PC-3 (cell line): ENCODE data around the gene CHURC1. TPM values are rescaled to one million over a fixed set of nuclear protein-coding genes. Genes with fewer than 3 reads are reported as not detected.

ENCODE experiments used
- ATAC-seq: fragments of 200-7000 bp; cut with Tn5 transposase; 2 replicates; pipeline ENCODE4 v1.9.1; 2020; ENCODE audit warnings: mild to moderate bottlenecking, moderate library complexity
- BruUV-seq: library from RNA; stranded (reverse); fragments of 400-500 nt; replicated peaks from 2 replicates; lab custom pipeline; 2021; lab: Mats Ljungman, UMichigan
- CTCF ChIA-PET: fragments of 300-600 bp; sonication (Branson Sonifier 250); formaldehyde crosslinking; loops from one replicate; lab custom pipeline; 2022; ENCODE audit warnings: antibody characterized with exemption; lab: Charles Lee
- POLR2A ChIA-PET: fragments of 300-600 bp; sonication (Branson Sonifier 250); formaldehyde crosslinking; loops from one replicate; lab custom pipeline; 2022; ENCODE audit warnings: antibody characterized with exemption; ENCODE audit not compliant: unreplicated experiment; lab: Charles Lee
- DNase-seq: peaks from one replicate; pipeline ENCODE4 v3.0.0-alpha.2; 2015
- H2AFZ ChIP-seq: fragments of 300-600 bp; sonication (generic); 2 replicates; pipeline ENCODE4 v1.6.0; 2016; ENCODE audit warnings: antibody characterized with exemption, low read length
- H3F3A ChIP-seq: fragments of 300-600 bp; sonication (generic); one replicate; pipeline ENCODE4 v1.6.0; 2017; ENCODE audit warnings: antibody characterized with exemption, low read length, control low read depth, mild to moderate bottlenecking; ENCODE audit not compliant: unreplicated experiment
- H3K27ac ChIP-seq: fragments of 300-600 bp; sonication (generic); 2 replicates; pipeline ENCODE4 v1.5.1; 2016; ENCODE audit warnings: mild to moderate bottlenecking, low read length
- H3K27me3 ChIP-seq: fragments of 300-600 bp; sonication (generic); 2 replicates; pipeline ENCODE4 v1.6.1; 2016; ENCODE audit warnings: low read length, mixed read lengths
- H3K36me3 ChIP-seq: fragments of 300-600 bp; sonication (generic); 2 replicates; pipeline ENCODE4 v1.6.1; 2016; ENCODE audit warnings: low read depth, mixed run types, low read length, mixed read lengths
- H3K4me1 ChIP-seq: fragments of 300-600 bp; sonication (generic); 2 replicates; pipeline ENCODE4 v1.5.1; 2016; ENCODE audit warnings: low read length; ENCODE audit not compliant: insufficient read depth
- H3K4me2 ChIP-seq: fragments of 300-600 bp; sonication (generic); 2 replicates; pipeline ENCODE4 v1.6.0; 2016; ENCODE audit warnings: low read length
- H3K4me3 ChIP-seq: fragments of 300-600 bp; sonication (generic); 2 replicates; pipeline ENCODE4 v1.5.1; 2016; ENCODE audit warnings: mild to moderate bottlenecking, low read length, mixed read lengths
- H3K79me2 ChIP-seq: fragments of 300-600 bp; sonication (generic); 2 replicates; pipeline ENCODE4 v1.6.1; 2017; ENCODE audit warnings: low read length, mixed read lengths
- H3K9ac ChIP-seq: fragments of 300-600 bp; sonication (generic); 2 replicates; pipeline ENCODE4 v1.6.0; 2016; ENCODE audit warnings: mild to moderate bottlenecking, low read length
- H3K9me2 ChIP-seq: fragments of 300-600 bp; sonication (generic); replicated peaks from 2 replicates; pipeline ENCODE4 v1.6.1; 2016; ENCODE audit warnings: mixed run types, low read length, mixed read lengths
- H3K9me3 ChIP-seq: fragments of 300-600 bp; sonication (generic); 2 replicates; pipeline ENCODE4 v1.6.1; 2016; ENCODE audit warnings: low read length, mixed read lengths
- H4K20me1 ChIP-seq: fragments of 300-600 bp; sonication (generic); 2 replicates; pipeline ENCODE4 v1.6.1; 2016; ENCODE audit warnings: low read length, mixed read lengths
- EZH2 ChIP-seq: fragments of 300-600 bp; sonication (generic); IDR thresholded peaks from one replicate; pipeline ENCODE4 v1.6.1; 2017; ENCODE audit warnings: antibody characterized with exemption, mild to moderate bottlenecking, low read length; ENCODE audit not compliant: unreplicated experiment
- EZH2phosphoT487 ChIP-seq: fragments of 300-600 bp; sonication (generic); IDR thresholded peaks from 2 replicates; pipeline ENCODE4 v1.6.1; 2018; ENCODE audit warnings: mild to moderate bottlenecking, antibody characterized with exemption, low read length, borderline replicate concordance
- intact Hi-C: fragments of 100-400 bp; cut with micrococcal nuclease; formaldehyde crosslinking; loops from 2 replicates; pipeline ENCODE4 v1.9.0; 2023
- total RNA-seq: library from RNA; depleted of rRNA; stranded (reverse); fragments of >200 nt; gene quantifications from 2 replicates; pipeline ENCODE4 v1.2.3, GENCODE V29; 2014
- TF ChIP-seq, protein P1 (sequence below): fragments of 300-600 bp; sonication (generic); conservative IDR thresholded peaks from 2 replicates; pipeline ENCODE4 v1.5.1; 2017; ENCODE audit warnings: antibody characterized with exemption, low read depth, mild to moderate bottlenecking, low read length

The CHURC1 gene
- total RNA-seq, 1 experiment from 2014 or later: 50.3 TPM

GRCh38 chr14:64952598-64953309 is 38.5 kb downstream of the CHURC1 start:
- no TSS peak for BruUV-seq
- TF ChIP-seq, protein P1, sequence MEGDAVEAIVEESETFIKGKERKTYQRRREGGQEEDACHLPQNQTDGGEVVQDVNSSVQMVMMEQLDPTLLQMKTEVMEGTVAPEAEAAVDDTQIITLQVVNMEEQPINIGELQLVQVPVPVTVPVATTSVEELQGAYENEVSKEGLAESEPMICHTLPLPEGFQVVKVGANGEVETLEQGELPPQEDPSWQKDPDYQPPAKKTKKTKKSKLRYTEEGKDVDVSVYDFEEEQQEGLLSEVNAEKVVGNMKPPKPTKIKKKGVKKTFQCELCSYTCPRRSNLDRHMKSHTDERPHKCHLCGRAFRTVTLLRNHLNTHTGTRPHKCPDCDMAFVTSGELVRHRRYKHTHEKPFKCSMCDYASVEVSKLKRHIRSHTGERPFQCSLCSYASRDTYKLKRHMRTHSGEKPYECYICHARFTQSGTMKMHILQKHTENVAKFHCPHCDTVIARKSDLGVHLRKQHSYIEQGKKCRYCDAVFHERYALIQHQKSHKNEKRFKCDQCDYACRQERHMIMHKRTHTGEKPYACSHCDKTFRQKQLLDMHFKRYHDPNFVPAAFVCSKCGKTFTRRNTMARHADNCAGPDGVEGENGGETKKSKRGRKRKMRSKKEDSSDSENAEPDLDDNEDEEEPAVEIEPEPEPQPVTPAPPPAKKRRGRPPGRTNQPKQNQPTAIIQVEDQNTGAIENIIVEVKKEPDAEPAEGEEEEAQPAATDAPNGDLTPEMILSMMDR: peak; percentile 33; the same call in 1 of the 2 replicates
- TF ChIP-seq EZH2phosphoT487 (no peak), EZH2 (no peak)
- Histone ChIP-seq H3K27me3 (no peaks in the 10 kb centered on the region), H3K9me2 (no peaks in the 10 kb centered on the region), H2AFZ (no peak overlapping the region), H3K79me2 (no peaks in the 10 kb centered on the region), H3K4me2 (no peak overlapping the region), H3F3A (no peaks in the 10 kb centered on the region), H3K9me3 (no peaks in the 10 kb centered on the region), H3K36me3 (no peaks in the 10 kb centered on the region), H3K9ac (no peak overlapping the region), H3K4me3 (no peak overlapping the region), H3K27ac (no peak overlapping the region), H3K4me1 (no peaks in the 10 kb centered on the region), H4K20me1 (no peaks in the 10 kb centered on the region)
- DNase-seq (no peak), ATAC-seq (peak; percentile 31; the same call in 1 of the 2 replicates)
- intact Hi-C loops: no loop called here
- ChIA-PET POLR2A (no interaction called here), CTCF (interaction anchor here (0.6 kb wide), 1 partner anchor 1588 kb away, joined by 5 read pairs; no protein-coding TSS in a partner anchor)

DNA sequence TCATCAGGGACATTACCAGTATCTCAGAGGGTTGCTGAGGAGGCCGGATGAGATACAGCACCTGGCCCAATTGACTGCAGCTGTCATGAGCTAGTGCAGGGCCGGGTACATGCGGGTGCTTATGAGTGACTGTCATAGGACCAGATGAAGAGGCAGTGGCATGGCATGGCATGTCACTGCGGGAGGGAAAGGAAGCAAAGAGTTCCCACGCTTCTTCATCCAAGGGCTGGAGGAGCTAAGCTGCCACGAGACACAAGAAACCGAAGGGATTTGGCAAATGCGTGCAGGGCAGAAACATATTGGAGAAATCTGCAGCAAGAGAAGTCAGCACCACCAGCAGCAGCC is 39.0 kb downstream of the CHURC1 start:
- H3K9me3 ChIP-seq: no peaks in the 10 kb centered on the region
- H3K27ac ChIP-seq: no peak overlapping the region
- H3K79me2 ChIP-seq: no peaks in the 10 kb centered on the region
- no peak overlapping the region for H2AFZ ChIP-seq
- ATAC-seq: no peak
- TF ChIP-seq EZH2: no peak
- TF ChIP-seq, protein P1: no peak
- TF ChIP-seq EZH2phosphoT487: no peak
- no peak for DNase-seq
- H3K36me3 ChIP-seq: no peaks in the 10 kb centered on the region
- intact Hi-C loops: no loop called here
- no peaks in the 10 kb centered on the region for H4K20me1 ChIP-seq
- H3K4me3 ChIP-seq: no peak overlapping the region
- no peaks in the 10 kb centered on the region for H3K9me2 ChIP-seq
- no peaks in the 10 kb centered on the region for H3K27me3 ChIP-seq
- H3K4me1 ChIP-seq: no peaks in the 10 kb centered on the region
- CTCF ChIA-PET: interaction anchor here (0.6 kb wide), 1 partner anchor 1589 kb away, joined by 5 read pairs; no protein-coding TSS in a partner anchor
- POLR2A ChIA-PET: no interaction called here
- H3K4me2 ChIP-seq: no peak overlapping the region
- no peaks in the 10 kb centered on the region for H3F3A ChIP-seq
- no peak overlapping the region for H3K9ac ChIP-seq
- no TSS peak for BruUV-seq

GRCh38 chr14:64953661-64954060 is 39.4 kb downstream of the CHURC1 start:
- no peaks in the 10 kb centered on the region for H3K79me2 ChIP-seq
- TF ChIP-seq, protein P1: no peak
- TF ChIP-seq EZH2 (no peak), EZH2phosphoT487 (no peak)
- no TSS peak for BruUV-seq
- no peak for DNase-seq
- no peak overlapping the region for H2AFZ ChIP-seq
- no peaks in the 10 kb centered on the region for H3K9me3 ChIP-seq
- no peaks in the 10 kb centered on the region for H4K20me1 ChIP-seq
- H3K9ac ChIP-seq: no peak overlapping the region
- no peaks in the 10 kb centered on the region for H3K27me3 ChIP-seq
- H3K36me3 ChIP-seq: no peaks in the 10 kb centered on the region
- ChIA-PET CTCF (interaction anchor here (0.6 kb wide), 1 partner anchor 1589 kb away, joined by 5 read pairs; no protein-coding TSS in a partner anchor), POLR2A (no interaction called here)
- H3K4me2 ChIP-seq: no peak overlapping the region
- no peaks in the 10 kb centered on the region for H3K9me2 ChIP-seq
- no peak overlapping the region for H3K4me3 ChIP-seq
- H3F3A ChIP-seq: no peaks in the 10 kb centered on the region
- no peak overlapping the region for H3K27ac ChIP-seq
- ATAC-seq: no peak
- H3K4me1 ChIP-seq: no peaks in the 10 kb centered on the region
- intact Hi-C loops: no loop called here
